SW 1271 (cell line): ENCODE data around the gene PLRG1.

Experiments
- DNase-seq, 2 experiments: peaks; one replicate each; lab custom pipeline; 2025; lab: John Stamatoyannopoulos, UW

Gene PLRG1

GRCh38 chr4:154517591-154517990 lies 32.6 kb downstream of the PLRG1 start:
- DNase-seq, result no peak

GRCh38 chr4:154516318-154517029 lies 33.7 kb downstream of the PLRG1 start:
- DNase-seq, result no peak

GRCh38 chr4:154511981-154512380 lies 38.2 kb downstream of the PLRG1 start:
- no peak for DNase-seq

GRCh38 chr4:154511548-154511947 lies 38.7 kb downstream of the PLRG1 start:
- DNase-seq, result no peak

GRCh38 chr4:154507156-154507555 lies 43.0 kb downstream of the PLRG1 start:
- no peak for DNase-seq

GRCh38 chr4:154506253-154506652 lies 43.9 kb downstream of the PLRG1 start:
- DNase-seq, result peak in 1 of 2 experiments; percentile 11

- DNase-seq, result peak in 1 of 2 experiments; percentile 12
Observed at GRCh38 chr4:154503598-154503997, 46.6 kb downstream of the PLRG1 start.

GRCh38 chr4:154502111-154502510 lies 48.1 kb downstream of the PLRG1 start:
- DNase-seq, result no peak

- DNase-seq, result no peak
Observed at GRCh38 chr4:154497889-154498288, 52.3 kb downstream of the PLRG1 start.

- no peak for DNase-seq
Observed at GRCh38 chr4:154495867-154496266, 54.3 kb downstream of the PLRG1 start.

GRCh38 chr4:154492288-154492687 lies 57.9 kb downstream of the PLRG1 start:
- DNase-seq, result no peak

GRCh38 chr4:154491341-154492271 lies 58.6 kb downstream of the PLRG1 start, which contains the start of gene DCHS2:
Gene DCHS2, minus strand, starts transcription at chr4:154491799. Its CDS starts 444 bp downstream, at chr4:154491355.
- no peak for DNase-seq

- DNase-seq, result no peak
Observed at GRCh38 chr4:154490583-154491340, 59.4 kb downstream of the PLRG1 start.

GRCh38 chr4:154490234-154490582 lies 60.0 kb downstream of the PLRG1 start:
- DNase-seq, result no peak

GRCh38 chr4:154489558-154490233 lies 60.5 kb downstream of the PLRG1 start:
- DNase-seq, result no peak

- no peak for DNase-seq
Observed at GRCh38 chr4:154487145-154487544, 63.1 kb downstream of the PLRG1 start.

- DNase-seq, result no peak
Observed at GRCh38 chr4:154485127-154485773, 65.0 kb downstream of the PLRG1 start.
